GM18907 (cell line): ENCODE results near the gene SDF2L1.
A peak's percentile ranks its signal among the peaks of the same experiment; 100 is the strongest.
"Not testable (repeated sequence)": the region's sequence is repeated elsewhere in the genome, so short reads cannot be mapped to it uniquely, and the experiment has no call there.

Source experiments
- ATAC-seq: cut with Tn5 transposase; IDR thresholded peaks from one replicate; pipeline ENCODE4 v1.9.1; 2021; ENCODE audit warnings: mild to moderate bottlenecking, moderate library complexity; ENCODE audit not compliant: unreplicated experiment

Gene SDF2L1

GRCh38 chr22:21659864-21660525 lies 17.9 kb downstream of the SDF2L1 start:
- ATAC-seq = no peak

- ATAC-seq = no peak
Measured at GRCh38 chr22:21660904-21661303, 18.8 kb downstream of the SDF2L1 start.

- no peak for ATAC-seq
Measured at GRCh38 chr22:21661991-21662390, 19.9 kb downstream of the SDF2L1 start.

GRCh38 chr22:21663738-21664137 lies 21.6 kb downstream of the SDF2L1 start:
- ATAC-seq = no peak

GRCh38 chr22:21665047-21665851 lies 23.1 kb downstream of the SDF2L1 start:
- ATAC-seq = peak; percentile 7

GRCh38 chr22:21666786-21667185 lies 24.7 kb downstream of the SDF2L1 start:
- ATAC-seq = no peak

- no peak for ATAC-seq
Measured at GRCh38 chr22:21669026-21669425, 26.9 kb downstream of the SDF2L1 start.

GRCh38 chr22:21672107-21672629 lies 30.1 kb downstream of the SDF2L1 start:
- ATAC-seq = no peak

- ATAC-seq = no peak
Measured at GRCh38 chr22:21673534-21674321, 31.6 kb downstream of the SDF2L1 start.

GRCh38 chr22:21674638-21675245 lies 32.6 kb downstream of the SDF2L1 start:
- ATAC-seq = no peak

GRCh38 chr22:21677606-21678443 lies 35.7 kb downstream of the SDF2L1 start:
- ATAC-seq = no peak

GRCh38 chr22:21678842-21679241 lies 36.7 kb downstream of the SDF2L1 start:
- not testable (repeated sequence) for ATAC-seq

- ATAC-seq = no peak
Measured at GRCh38 chr22:21679383-21679782, 37.3 kb downstream of the SDF2L1 start.

- no peak for ATAC-seq
Measured at GRCh38 chr22:21680830-21681565, 38.9 kb downstream of the SDF2L1 start.

- ATAC-seq = no peak
Measured at GRCh38 chr22:21681566-21682370, 39.7 kb downstream of the SDF2L1 start.

GRCh38 chr22:21682385-21683175 lies 40.5 kb downstream of the SDF2L1 start:
- no peak for ATAC-seq

- ATAC-seq = no peak
Measured at GRCh38 chr22:21683401-21683811, 41.3 kb downstream of the SDF2L1 start.
